ENCODE measurements around the gene IGFBP2. TPM values are rescaled to one million over a fixed set of nuclear protein-coding genes. Genes with fewer than 3 reads are reported as not detected.
"Not testable (repeated sequence)": the region's sequence is repeated elsewhere in the genome, so short reads cannot be mapped to it uniquely, and the experiment has no call there.

IGFBP2 gene
- total RNA-seq = 60.1 TPM
- long read RNA-seq, transcript IGFBP2-201 (4 exons, 1,439 nt) = major isoform, 102 of 108 reads
- long read RNA-seq, partial matches to known transcripts = 1 of 108 reads
- long read RNA-seq, other reads (novel, unspliced or antisense) = 5 of 108 reads

GRCh38 chr2:216632952-216633615, at the start of gene IGFBP2:
Gene IGFBP2, plus strand, starts transcription at chr2:216633420. Its CDS starts 104 bp downstream, at chr2:216633524.
- intact Hi-C loops (cut with DNase I) = loop anchor here (10.0 kb wide), 1 partner anchor 58 kb away; no protein-coding TSS in a partner anchor
- DNase-seq (ENCODE audit: missing footprints) (no peak), ATAC-seq (peak; percentile 32)

GRCh38 chr2:216583606-216584005, 49.6 kb upstream of the IGFBP2 start:
- intact Hi-C loops (cut with DNase I) = no loop called here
- ATAC-seq = no peak
- DNase-seq (ENCODE audit: missing footprints) = no peak

- DNase-seq (ENCODE audit: missing footprints) = no peak
- no peak for ATAC-seq
- intact Hi-C loops (cut with DNase I) = no loop called here
Measured at GRCh38 chr2:216584112-216584511, 49.1 kb upstream of the IGFBP2 start.

- ATAC-seq (no peak), DNase-seq (ENCODE audit: missing footprints) (no peak)
- intact Hi-C loops (cut with DNase I) = no loop called here
Measured at GRCh38 chr2:216585441-216585840, 47.8 kb upstream of the IGFBP2 start.

- intact Hi-C loops (cut with DNase I) = no loop called here
- ATAC-seq = no peak
- DNase-seq (ENCODE audit: missing footprints) = no peak
Measured at GRCh38 chr2:216588861-216589710, 44.1 kb upstream of the IGFBP2 start.

GRCh38 chr2:216589791-216590190, 43.4 kb upstream of the IGFBP2 start:
- intact Hi-C loops (cut with DNase I) = loop anchor here (5.0 kb wide), 1 partner anchor 67 kb away; no protein-coding TSS in a partner anchor
- ATAC-seq (no peak), DNase-seq (ENCODE audit: missing footprints) (no peak)

- no peak for DNase-seq (ENCODE audit: missing footprints)
- peak; percentile 89 for ATAC-seq
- intact Hi-C loops (cut with DNase I) = loop anchor here (5.0 kb wide), 1 partner anchor 68 kb away; no protein-coding TSS in a partner anchor
Measured at GRCh38 chr2:216590780-216591179, 42.4 kb upstream of the IGFBP2 start.

- DNase-seq (ENCODE audit: missing footprints) (no peak), ATAC-seq (no peak)
- intact Hi-C loops (cut with DNase I) = loop anchor here (5.0 kb wide), 1 partner anchor 69 kb away; no protein-coding TSS in a partner anchor
Measured at GRCh38 chr2:216591480-216591879, 41.7 kb upstream of the IGFBP2 start.

GRCh38 chr2:216594081-216594480, 39.1 kb upstream of the IGFBP2 start:
- DNase-seq (ENCODE audit: missing footprints) (no peak), ATAC-seq (no peak)
- intact Hi-C loops (cut with DNase I) = loop anchor here (5.0 kb wide), 1 partner anchor 72 kb away; no protein-coding TSS in a partner anchor

GRCh38 chr2:216596236-216596979, 36.8 kb upstream of the IGFBP2 start:
- DNase-seq (ENCODE audit: missing footprints) = no peak
- intact Hi-C loops (cut with DNase I) = no loop called here
- no peak for ATAC-seq

- ATAC-seq = no peak
- intact Hi-C loops (cut with DNase I) = no loop called here
Measured at GRCh38 chr2:216596980-216597509, 36.2 kb upstream of the IGFBP2 start.

GRCh38 chr2:216597825-216598224, 35.4 kb upstream of the IGFBP2 start:
- ATAC-seq; intact Hi-C loops (cut with DNase I); DNase-seq (ENCODE audit: missing footprints): not testable (repeated sequence)

More at GRCh38 chr2:216596980-216597509, 36.2 kb upstream of the IGFBP2 start:
- DNase-seq (ENCODE audit: missing footprints) = no peak

- no peak for DNase-seq (ENCODE audit: missing footprints)
- intact Hi-C loops (cut with DNase I) = no loop called here
- ATAC-seq = no peak
Measured at GRCh38 chr2:216601632-216602409, 31.4 kb upstream of the IGFBP2 start.

GRCh38 chr2:216603010-216603883, 30.0 kb upstream of the IGFBP2 start:
- DNase-seq (ENCODE audit: missing footprints) = no peak
- ATAC-seq = no peak
- intact Hi-C loops (cut with DNase I) = no loop called here

- DNase-seq (ENCODE audit: missing footprints) (no peak), ATAC-seq (no peak)
- intact Hi-C loops (cut with DNase I) = no loop called here
Measured at GRCh38 chr2:216603884-216604245, 29.4 kb upstream of the IGFBP2 start.

GRCh38 chr2:216604458-216604857, 28.8 kb upstream of the IGFBP2 start:
- intact Hi-C loops (cut with DNase I) = no loop called here

More at GRCh38 chr2:216604458-216604857, 28.8 kb upstream of the IGFBP2 start:
- no peak for ATAC-seq
- DNase-seq (ENCODE audit: missing footprints) = no peak
